WI38 (cell line): ENCODE measurements around the gene AURKAIP1.
A peak's percentile ranks its signal among the peaks of the same experiment; 100 is the strongest.

Experiments used
- H3K4me3 ChIP-seq: 2 replicates; pipeline ENCODE4 v1.5.1; 2011; ENCODE audit warnings: low read depth, mild to moderate bottlenecking, control low read depth, low read length
- CTCF ChIP-seq: IDR thresholded peaks from 2 replicates; pipeline ENCODE4 v1.5.1; 2012; ENCODE audit warnings: low read depth, mild to moderate bottlenecking, control low read depth, low read length

The AURKAIP1 gene

GRCh38 chr1:1324524-1325287 is 50.3 kb downstream of the AURKAIP1 start, which contains the start of the genes CPTP and INTS11:
CPTP (plus strand) TSS chr1:1324802; CDS start chr1:1326911, 2,109 bp downstream.
INTS11 (minus strand) TSS chr1:1324660; CDS start chr1:1324608, 52 bp downstream.
- H3K4me3 ChIP-seq: peak within 1 kb of the TSS; percentile 83

GRCh38 chr1:1324084-1324523 is 50.9 kb downstream of the AURKAIP1 start:
- H3K4me3 ChIP-seq: peak overlapping the region; percentile 83
- no peak for TF ChIP-seq CTCF

More at GRCh38 chr1:1324524-1325287, 50.3 kb downstream of the AURKAIP1 start, which contains the start of the genes CPTP and INTS11:
- TF ChIP-seq CTCF: no peak
